ENCODE results near the gene GMPR.

GMPR gene

DNA sequence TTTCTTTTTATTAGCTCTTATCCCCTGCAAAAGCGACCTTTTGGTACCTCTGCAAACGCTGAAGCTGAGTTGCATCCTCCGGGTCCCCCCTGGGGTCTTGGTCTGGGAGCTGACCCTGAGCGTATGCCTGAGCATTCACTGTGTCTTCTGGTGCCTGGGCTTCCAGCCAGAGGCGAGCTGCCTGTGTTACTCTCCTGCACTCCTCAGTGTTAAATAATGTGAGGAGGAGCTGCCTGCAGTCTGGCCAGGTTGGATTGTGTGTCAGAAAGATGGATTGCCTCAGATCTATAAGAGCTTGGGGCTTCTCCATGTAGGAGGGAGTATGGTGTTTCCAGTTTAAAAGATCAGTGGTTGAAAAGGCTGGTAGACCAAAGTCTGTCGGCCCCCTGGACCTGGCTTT is 8.7 kb upstream of the GMPR start:
- in situ Hi-C loops (cut with HindIII; ENCODE audit: low sequenced_read_pairs), result no loop called here
- H3K4me3 ChIP-seq (ENCODE audit: low read depth, low read length), result no peak overlapping the region
- DNase-seq (ENCODE audit: low read depth, low spot score), result no peak
- TF ChIP-seq, protein P1, sequence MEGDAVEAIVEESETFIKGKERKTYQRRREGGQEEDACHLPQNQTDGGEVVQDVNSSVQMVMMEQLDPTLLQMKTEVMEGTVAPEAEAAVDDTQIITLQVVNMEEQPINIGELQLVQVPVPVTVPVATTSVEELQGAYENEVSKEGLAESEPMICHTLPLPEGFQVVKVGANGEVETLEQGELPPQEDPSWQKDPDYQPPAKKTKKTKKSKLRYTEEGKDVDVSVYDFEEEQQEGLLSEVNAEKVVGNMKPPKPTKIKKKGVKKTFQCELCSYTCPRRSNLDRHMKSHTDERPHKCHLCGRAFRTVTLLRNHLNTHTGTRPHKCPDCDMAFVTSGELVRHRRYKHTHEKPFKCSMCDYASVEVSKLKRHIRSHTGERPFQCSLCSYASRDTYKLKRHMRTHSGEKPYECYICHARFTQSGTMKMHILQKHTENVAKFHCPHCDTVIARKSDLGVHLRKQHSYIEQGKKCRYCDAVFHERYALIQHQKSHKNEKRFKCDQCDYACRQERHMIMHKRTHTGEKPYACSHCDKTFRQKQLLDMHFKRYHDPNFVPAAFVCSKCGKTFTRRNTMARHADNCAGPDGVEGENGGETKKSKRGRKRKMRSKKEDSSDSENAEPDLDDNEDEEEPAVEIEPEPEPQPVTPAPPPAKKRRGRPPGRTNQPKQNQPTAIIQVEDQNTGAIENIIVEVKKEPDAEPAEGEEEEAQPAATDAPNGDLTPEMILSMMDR (IDR thresholded peaks at IDR 0.05; ENCODE audit: low read depth, low read length), result no peak

DNA sequence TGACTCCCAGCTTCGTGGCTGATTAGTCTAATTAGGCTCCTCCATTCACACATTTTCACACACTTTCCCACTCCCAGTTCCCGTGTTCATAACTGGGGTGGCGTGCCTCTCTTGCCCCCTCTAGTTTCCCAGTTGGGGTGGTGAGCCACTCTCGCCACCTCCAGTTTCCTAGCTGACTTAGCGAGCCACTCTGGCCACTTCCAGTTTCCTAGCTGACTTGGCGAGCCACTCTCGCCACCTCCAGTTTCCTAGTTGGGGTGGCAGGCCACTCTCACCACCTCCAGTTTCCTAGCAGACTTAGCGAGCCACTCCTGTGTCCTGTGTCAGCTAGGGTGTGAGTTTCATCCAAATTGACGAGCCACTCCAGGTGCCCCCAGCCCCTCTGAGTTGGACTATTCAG is 7.4 kb upstream of the GMPR start:
- no peak overlapping the region for H3K4me3 ChIP-seq (ENCODE audit: low read depth, low read length)
- TF ChIP-seq, protein P1 (IDR thresholded peaks at IDR 0.05; ENCODE audit: low read depth, low read length), result no peak
- no peak for DNase-seq (ENCODE audit: low read depth, low spot score)
- in situ Hi-C loops (cut with HindIII; ENCODE audit: low sequenced_read_pairs), result no loop called here

DNA sequence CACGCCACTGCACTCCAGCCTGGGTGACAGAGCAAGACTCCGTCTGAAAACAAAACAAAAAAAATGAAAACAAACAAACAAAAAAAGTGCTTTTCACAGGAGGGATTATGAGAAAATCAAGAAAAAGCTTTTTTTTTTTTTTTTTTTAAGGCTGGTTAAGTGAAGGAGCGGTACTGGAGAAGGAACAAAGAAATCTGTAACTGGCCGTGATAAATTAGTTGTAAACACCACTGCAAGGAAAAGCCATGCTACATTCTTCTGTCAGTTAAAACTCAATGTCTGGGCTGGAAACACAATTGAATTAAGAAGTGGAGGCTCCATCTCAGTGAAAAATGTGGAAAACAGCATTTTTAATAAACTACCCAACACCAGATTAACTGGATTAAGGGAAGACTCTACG is 6.3 kb upstream of the GMPR start:
- no peak overlapping the region for H3K4me3 ChIP-seq (ENCODE audit: low read depth, low read length)
- TF ChIP-seq, protein P1 (IDR thresholded peaks at IDR 0.05; ENCODE audit: low read depth, low read length), result no peak
- in situ Hi-C loops (cut with HindIII; ENCODE audit: low sequenced_read_pairs), result no loop called here
- DNase-seq (ENCODE audit: low read depth, low spot score), result no peak

DNA sequence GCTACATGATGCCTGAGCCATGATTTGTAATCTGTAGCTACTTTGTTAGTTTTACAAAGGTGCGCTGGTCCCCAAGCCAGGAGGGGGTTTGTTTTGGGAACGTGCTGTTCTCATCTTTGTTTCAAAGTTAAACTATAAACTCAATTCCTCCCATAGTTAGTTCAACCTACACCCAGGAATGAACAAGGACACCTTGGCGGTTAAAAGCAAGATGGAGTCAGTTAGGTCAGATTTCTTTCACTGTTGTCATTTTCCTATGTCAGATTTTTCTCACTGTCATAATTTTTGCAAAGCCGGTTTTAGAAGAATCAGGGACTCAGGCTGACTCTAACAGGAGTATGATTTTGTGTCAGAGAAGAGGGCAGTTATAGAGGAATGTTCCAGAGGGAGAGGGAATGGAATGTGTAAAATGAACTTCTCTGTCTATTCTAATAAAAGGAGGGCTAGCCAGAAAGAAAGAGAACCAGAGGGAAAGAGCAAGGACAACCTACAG is 2.3 kb upstream of the GMPR start:
- DNase-seq (ENCODE audit: low read depth, low spot score), result no peak
- in situ Hi-C loops (cut with HindIII; ENCODE audit: low sequenced_read_pairs), result no loop called here
- no peak overlapping the region for H3K4me3 ChIP-seq (ENCODE audit: low read depth, low read length)
- TF ChIP-seq, protein P1 (IDR thresholded peaks at IDR 0.05; ENCODE audit: low read depth, low read length), result no peak

DNA sequence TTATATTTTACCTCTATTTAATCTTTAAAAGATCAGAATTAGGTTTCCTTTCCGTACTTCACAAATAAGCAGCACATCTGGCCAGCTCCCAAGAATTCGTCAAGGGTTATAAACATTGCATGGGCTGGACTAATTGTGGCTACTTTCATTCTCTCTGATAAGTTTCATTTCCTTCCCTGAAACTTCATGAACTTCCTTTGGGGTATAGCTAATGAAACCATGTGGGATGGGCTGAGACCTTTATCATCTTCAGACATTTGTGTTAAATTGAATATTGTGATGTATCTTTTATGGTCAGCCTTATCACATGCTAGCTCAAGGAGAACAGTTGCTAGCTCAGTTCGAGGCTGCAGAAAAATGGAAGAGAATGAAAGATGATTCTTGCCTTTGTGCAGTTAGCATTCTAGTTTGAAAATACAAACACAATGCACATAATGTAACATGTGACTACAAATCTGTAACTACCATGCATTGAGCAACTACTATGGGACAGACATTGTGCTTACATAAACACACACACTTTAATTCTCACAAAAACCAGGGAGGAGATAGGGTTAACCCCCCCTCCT is 1.7 kb upstream of the GMPR start:
- DNase-seq (ENCODE audit: low read depth, low spot score), result peak; percentile 77
- in situ Hi-C loops (cut with HindIII; ENCODE audit: low sequenced_read_pairs), result no loop called here
- TF ChIP-seq, protein P1 (IDR thresholded peaks at IDR 0.05; ENCODE audit: low read depth, low read length), result no peak
- H3K4me3 ChIP-seq (ENCODE audit: low read depth, low read length), result no peak overlapping the region

DNA sequence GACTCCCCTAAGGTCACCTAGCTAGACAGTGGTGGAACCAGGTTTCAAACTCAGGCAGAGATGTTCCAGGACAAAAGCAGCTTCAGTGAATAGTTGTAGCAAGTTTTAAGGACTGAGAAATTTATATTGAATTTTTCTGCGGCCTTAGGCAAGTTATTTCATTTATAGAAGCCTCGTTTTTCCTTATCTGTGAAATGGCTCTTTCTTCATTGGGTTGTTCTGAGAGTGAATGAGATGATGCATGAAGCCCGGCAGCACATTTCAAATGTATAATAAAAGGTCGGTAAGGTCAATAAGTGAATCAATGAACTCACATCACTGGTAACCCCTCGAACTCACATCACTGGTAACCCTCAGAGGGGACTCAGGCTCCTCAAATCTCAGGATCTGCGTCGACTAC is 1.1 kb upstream of the GMPR start:
- DNase-seq (ENCODE audit: low read depth, low spot score), result no peak
- TF ChIP-seq, protein P1 (IDR thresholded peaks at IDR 0.05; ENCODE audit: low read depth, low read length), result no peak
- no peak overlapping the region for H3K4me3 ChIP-seq (ENCODE audit: low read depth, low read length)
- in situ Hi-C loops (cut with HindIII; ENCODE audit: low sequenced_read_pairs), result no loop called here

Data from astrocyte of the spinal cord (primary cell).